ENCODE results near the gene TTLL10.

GRCh38 chr1:1232796-1233566 is 59.3 kb downstream of the TTLL10 start:
- TF ChIP-seq CTCF (IDR thresholded peaks at IDR 0.05) (no peak), POLR2A (IDR thresholded peaks at IDR 0.05) (no peak), EP300 (IDR thresholded peaks at IDR 0.05) (no peak)

All from stomach (tissue), 4 donors.